GM12878 (cell line): ENCODE data around the gene CLIP1. TPM values are rescaled to one million over a fixed set of nuclear protein-coding genes. Genes with fewer than 3 reads are reported as not detected.

Source experiments
- ATAC-seq: fragments of 200-7000 bp; cut with Tn5 transposase; 3 replicates; pipeline ENCODE4 v1.9.1; 2020; ENCODE audit warnings: mild to moderate bottlenecking, moderate library complexity
- BruUV-seq: library from RNA; stranded (reverse); fragments of 400-500 nt; replicated peaks from 2 replicates; lab custom pipeline; 2021; lab: Mats Ljungman, UMichigan
- CTCF ChIA-PET: fragments of 300-600 bp; sonication (Branson Sonifier 250); formaldehyde crosslinking; extraction: SDS; loops from one replicate; lab custom pipeline; 2021; ENCODE audit warnings: inconsistent platforms; lab: Yijun Ruan, JAX
- POLR2A ChIA-PET: fragments of 350-600 bp; formaldehyde crosslinking; extraction: SDS; loops from one replicate; lab custom pipeline; 2021; ENCODE audit warnings: inconsistent platforms; lab: Charles Lee
- RAD21 ChIA-PET: fragments of 300-600 bp; sonication (Branson Sonifier 250); formaldehyde crosslinking; loops from one replicate; lab custom pipeline; 2023; ENCODE audit warnings: antibody characterized with exemption; ENCODE audit not compliant: unreplicated experiment; lab: Charles Lee
- SMC1A ChIA-PET: fragments of 300-600 bp; sonication (Branson Sonifier 250); formaldehyde crosslinking; loops from one replicate; lab custom pipeline; 2023; ENCODE audit not compliant: unreplicated experiment, uncharacterized antibody; lab: Charles Lee
- DNase-seq: peaks from one replicate; pipeline ENCODE4 v3.0.0-alpha.2; 2011; ENCODE audit warnings: low read depth, low spot score
- FAIRE-seq: peaks from 3 replicates; lab custom pipeline; 2011; peaks lifted over from hg19 to GRCh38; lab: Jason Lieb, UNC
- H2AFZ ChIP-seq: 2 replicates; pipeline ENCODE4 v1.6.0; 2011; ENCODE audit warnings: low read depth, low read length, control low read depth; ENCODE audit not compliant: control insufficient read depth
- H3K27ac ChIP-seq: 2 replicates; pipeline ENCODE4 v1.5.1; 2011; ENCODE audit warnings: control low read depth; ENCODE audit not compliant: control insufficient read depth, insufficient read depth
- H3K27me3 ChIP-seq, 2 experiments: replicated peaks in 1 of 2; 2 replicates each; pipeline versions ENCODE4 v1.6.0 to v1.6.1; 2011; ENCODE audit warnings: low read length in 1 of 2; ENCODE audit not compliant: control insufficient read depth in 2 of 2, insufficient read depth in 2 of 2
- H3K36me3 ChIP-seq, 2 experiments: 2 replicates each; pipeline ENCODE4 v1.5.1; 2011; ENCODE audit warnings: low read length in 1 of 2; ENCODE audit not compliant: control insufficient read depth in 2 of 2, insufficient read depth in 2 of 2
- H3K4me1 ChIP-seq: 2 replicates; pipeline ENCODE4 v1.6.1; 2011; ENCODE audit warnings: mild to moderate bottlenecking, low read length, moderate library complexity, mixed read lengths; ENCODE audit not compliant: control insufficient read depth, insufficient read depth
- H3K4me2 ChIP-seq: 2 replicates; pipeline ENCODE4 v1.6.0; 2011; ENCODE audit warnings: control low read depth; ENCODE audit not compliant: control insufficient read depth, insufficient read depth
- H3K4me3 ChIP-seq: fragments of 200-600 bp; sonication (generic); 2 replicates; pipeline ENCODE4 v1.5.1; 2016
- H3K79me2 ChIP-seq: 2 replicates; pipeline ENCODE4 v1.6.0; 2011; ENCODE audit warnings: low read length; ENCODE audit not compliant: control insufficient read depth, insufficient read depth
- H3K9ac ChIP-seq: 2 replicates; pipeline ENCODE4 v1.8.0; 2011; ENCODE audit warnings: low read length, control low read depth, mixed read lengths; ENCODE audit not compliant: control insufficient read depth, insufficient read depth
- H3K9me3 ChIP-seq: replicated peaks from 3 replicates; pipeline ENCODE4 v1.5.1; 2011; ENCODE audit warnings: mild to moderate bottlenecking, low read length; ENCODE audit not compliant: control insufficient read depth, insufficient read depth
- H4K20me1 ChIP-seq: 2 replicates; pipeline ENCODE4 v1.6.0; 2011; ENCODE audit not compliant: control insufficient read depth, insufficient read depth
- CEBPB ChIP-seq, 2 experiments: fragments of 150-350 bp in 1 of 2; IDR thresholded peaks; 2 replicates each; pipeline ENCODE4 v1.6.1; 2012 to 2014; ENCODE audit warnings: low read depth in 2 of 2, low read length in 2 of 2, borderline replicate concordance in 1 of 2, inconsistent platforms in 1 of 2
- ESRRA ChIP-seq: IDR thresholded peaks from 2 replicates; pipeline ENCODE4 v1.6.1; 2012; ENCODE audit warnings: mild to moderate bottlenecking, low read length, improper control_type of control experiment
- IRF3 ChIP-seq: fragments of 450-650 bp; IDR thresholded peaks from 2 replicates; pipeline ENCODE4 v1.6.1; 2014; ENCODE audit warnings: mild to moderate bottlenecking
- KAT2A ChIP-seq: conservative IDR thresholded peaks from 2 replicates; pipeline ENCODE4 v1.6.1; 2011; ENCODE audit warnings: low read depth, low read length; ENCODE audit not compliant: control insufficient read depth
- MYB ChIP-seq: fragments of 150-350 bp; IDR thresholded peaks from 2 replicates; pipeline ENCODE4 v1.6.1; 2014; ENCODE audit warnings: mild to moderate bottlenecking, low read depth, low read length, borderline replicate concordance
- NR2C2 ChIP-seq: IDR thresholded peaks from 2 replicates; pipeline ENCODE4 v1.6.1; 2011; ENCODE audit warnings: borderline replicate concordance, low read depth; ENCODE audit not compliant: control insufficient read depth, insufficient read length
- PBX3 ChIP-seq: IDR thresholded peaks from 2 replicates; pipeline ENCODE4 v1.6.1; 2011; ENCODE audit warnings: mild to moderate bottlenecking, low read depth, low read length, moderate library complexity; ENCODE audit not compliant: insufficient replicate concordance
- PML ChIP-seq: IDR thresholded peaks from 2 replicates; pipeline ENCODE4 v1.6.1; 2012; ENCODE audit warnings: low read length, inconsistent platforms
- POU2F2 ChIP-seq: IDR thresholded peaks from 3 replicates; pipeline ENCODE4 v1.6.1; 2011; ENCODE audit warnings: low read depth, mild to moderate bottlenecking, low read length, borderline replicate concordance
- RELB ChIP-seq: fragments of 450-650 bp; IDR thresholded peaks from 2 replicates; pipeline ENCODE4 v1.6.1; 2017; ENCODE audit warnings: low read depth, mild to moderate bottlenecking, moderate library complexity
- RFX5 ChIP-seq: IDR thresholded peaks from 2 replicates; pipeline ENCODE4 v1.6.1; 2011; ENCODE audit warnings: low read depth, low read length, improper control_type of control experiment
- SKIL ChIP-seq: fragments of 450-650 bp; IDR thresholded peaks from 2 replicates; pipeline ENCODE4 v1.6.1; 2017; ENCODE audit warnings: mild to moderate bottlenecking, low read depth, inconsistent platforms; ENCODE audit not compliant: poor library complexity, severe bottlenecking
- TBL1XR1 ChIP-seq: IDR thresholded peaks from 2 replicates; pipeline ENCODE4 v1.6.1; 2012; ENCODE audit warnings: low read depth, low read length, improper control_type of control experiment
- ZBTB4 ChIP-seq: fragments of 450-650 bp; formaldehyde crosslinking; IDR thresholded peaks from 2 replicates; pipeline ENCODE4 v1.4.0; 2022; ENCODE audit warnings: mild to moderate bottlenecking, moderate library complexity
- ZZZ3 ChIP-seq: IDR thresholded peaks from 2 replicates; pipeline ENCODE4 v1.6.1; 2011; ENCODE audit warnings: low read depth; ENCODE audit not compliant: control insufficient read depth, insufficient read length
- WGBS: methylation state at CpG from one replicate; pipeline ENCODE4 v1.1.6; 2016; ENCODE audit warnings: low lambda C conversion rate; ENCODE audit not compliant: insufficient replicate concordance, insufficient coverage; ENCODE audit errors: missing lambda C conversion rate; 5-methylcytosine and 5-hydroxymethylcytosine counted together
- in situ Hi-C: fragments of 300-500 bp; cut with MboI; formaldehyde crosslinking; loops from 9 replicates; pipeline ENCODE4 v1.14.3; 2018; ENCODE audit warnings: mixed read lengths
- intact Hi-C: fragments of 100-400 bp; cut with micrococcal nuclease; formaldehyde crosslinking; loops from one replicate; pipeline ENCODE4 v1.14.2; 2022; ENCODE audit not compliant: unreplicated experiment
- polyA plus RNA-seq, 11 experiments: library from polyadenylated mRNA; depleted of rRNA in 4 of 11; unstranded in 6 of 11; stranded (reverse) in 5 of 11; fragments of >200 nt; fragmentation: Nextera tagmentation in 4 of 11; fragmentation: Illumina TruSeq in 1 of 11; extraction: Ambion mirVana in 4 of 11; extraction: Trizol in 1 of 11; gene quantifications; 1 replicate in 1 of 11; 2 replicates in 10 of 11; pipeline versions ENCODE4 v1.2.1 to v1.2.3, GENCODE V29; 2011 to 2016; ENCODE audit warnings: inconsistent platforms in 2 of 11, missing spikeins in 2 of 11, low read depth in 1 of 11
- total RNA-seq, 4 experiments: library from RNA; depleted of rRNA in 3 of 4; stranded (reverse); fragments of >200 nt in 3 of 4; fragmentation: Illumina TruSeq in 1 of 4; extraction: Trizol in 1 of 4; gene quantifications; 2 replicates each; pipeline versions ENCODE4 v1.2.1 to v1.2.3, GENCODE V29; 2013 to 2021

The CLIP1 gene
- total and polyA plus RNA-seq, 10 of the 15 experiments (the other 5 are each of a cell fraction or from before 2014, with no cell fraction given), result 6.0 to 45.4 (median 25.2) TPM

- Histone ChIP-seq H3K36me3 (peaks cover 5 to 7% of the 10 kb centered on the region in 2 experiments; a peak in 3 of 4 replicates), H3K79me2 (no peaks in the 10 kb centered on the region), H3K4me3 (no peak overlapping the region), H3K9ac (no peak overlapping the region), H3K4me1 (no peaks in the 10 kb centered on the region), H4K20me1 (no peaks in the 10 kb centered on the region), H2AFZ (no peak overlapping the region), H3K27me3 (no peaks in the 10 kb centered on the region), H3K27ac (no peak overlapping the region), H3K9me3 (no peaks in the 10 kb centered on the region), H3K4me2 (no peak overlapping the region)
- FAIRE-seq, result no peak
- intact Hi-C loops (no loop called here), in situ Hi-C loops (no loop called here)
- no TSS peak for BruUV-seq
- RAD21 ChIA-PET, result no interaction called here
- ATAC-seq, result no peak
- SMC1A ChIA-PET, result interaction anchor here (0.6 kb wide), 1 partner anchor 35 kb away, joined by 4 read pairs; no protein-coding TSS in a partner anchor
- POLR2A ChIA-PET, result no interaction called here
- no peak for DNase-seq
- WGBS, result 47% methylated on average over 8 of the region's 8 CpGs
- CTCF ChIA-PET, result interaction anchor here (6.8 kb wide), 1 partner anchor 16 kb away, joined by 65 read pairs; no protein-coding TSS in a partner anchor
- TF ChIP-seq POU2F2 (no peak), RFX5 (no peak), SKIL (no peak), IRF3 (no peak), NR2C2 (no peak), CEBPB (IDR thresholded peaks at IDR 0.05; ENCODE audit: borderline replicate concordance in 1 of 2, low read depth in 2 of 2, low read length in 2 of 2) (no peak), ZZZ3 (no peak), MYB (no peak), ESRRA (no peak), KAT2A (no peak), ZBTB4 (CRISPR knock-in tag) (no peak), PBX3 (no peak), RELB (no peak), PML (no peak), TBL1XR1 (no peak)
Measured at GRCh38 chr12:122352394-122352793, 70.1 kb downstream of the CLIP1 start.
